HFFc6 (cell line): ENCODE results near the gene ZNF148. TPM values are rescaled to one million over a fixed set of nuclear protein-coding genes. Genes with fewer than 3 reads are reported as not detected.

ENCODE experiments used
- DNase-seq: peaks from one replicate; pipeline ENCODE4 v3.0.0-alpha.2; 2018
- H3K27ac Mint-ChIP-seq: 2 replicates; pipeline ENCODE4 v1.8.0; 2020; ENCODE audit warnings: mild to moderate bottlenecking, mixed read lengths
- H3K27me3 Mint-ChIP-seq: 2 replicates; pipeline ENCODE4 v1.8.0; 2021; ENCODE audit warnings: mild to moderate bottlenecking, moderate library complexity, mixed read lengths; ENCODE audit not compliant: insufficient read depth
- H3K36me3 Mint-ChIP-seq: 2 replicates; pipeline ENCODE4 v1.8.0; 2021; ENCODE audit warnings: low read depth, mixed read lengths
- H3K4me1 Mint-ChIP-seq: 2 replicates; pipeline ENCODE4 v1.8.0; 2020; ENCODE audit warnings: low read depth, mixed read lengths
- H3K4me3 Mint-ChIP-seq: 2 replicates; pipeline ENCODE4 v1.8.0; 2020; ENCODE audit warnings: mild to moderate bottlenecking, moderate library complexity, mixed read lengths
- H3K9me3 Mint-ChIP-seq: 2 replicates; pipeline ENCODE4 v1.8.0; 2020; ENCODE audit warnings: mild to moderate bottlenecking, mixed read lengths
- CTCF ChIP-seq: fragments of 200-600 bp; sonication (generic); IDR thresholded peaks from 2 replicates; pipeline ENCODE4 v1.5.0; 2021; ENCODE audit warnings: antibody characterized with exemption, mild to moderate bottlenecking
- total RNA-seq, 6 experiments: library from RNA; stranded (reverse); fragmentation: NEBNext Ultra II Directional; extraction: Animal tissue kit (Norgen Biotek cat#: 25700); gene quantifications; 2 replicates in 1 of 6; 3 replicates in 5 of 6; pipeline ENCODE4 v1.2.3, GENCODE V29; 2021

Gene ZNF148
- total RNA-seq, 6 experiments from 2014 or later, result 41.4 to 51.4 (median 47.5) TPM

- H3K4me1 Mint-ChIP-seq, result peaks cover 64% of the 10 kb centered on the region
- TF ChIP-seq CTCF, result no peak
- no peak for DNase-seq
- no peak overlapping the region for H3K27ac Mint-ChIP-seq
- peaks cover 15% of the 10 kb centered on the region for H3K36me3 Mint-ChIP-seq
- no peaks in the 10 kb centered on the region for H3K27me3 Mint-ChIP-seq
- H3K9me3 Mint-ChIP-seq, result no peaks in the 10 kb centered on the region
- no peak overlapping the region for H3K4me3 Mint-ChIP-seq
These were observed 87.9 kb downstream of the ZNF148 start for GRCh38 chr3:125287248-125287647.

- TF ChIP-seq CTCF, result no peak
- Mint-ChIP-seq H3K9me3 (no peaks in the 10 kb centered on the region), H3K36me3 (peaks cover 17% of the 10 kb centered on the region), H3K27ac (no peak overlapping the region), H3K27me3 (no peaks in the 10 kb centered on the region), H3K4me3 (no peak overlapping the region), H3K4me1 (peaks cover 65% of the 10 kb centered on the region)
- no peak for DNase-seq
These were observed 93.7 kb downstream of the ZNF148 start for GRCh38 chr3:125281381-125281780.

GRCh38 chr3:125280668-125281361 is 94.3 kb downstream of the ZNF148 start:
- H3K4me3 Mint-ChIP-seq, result no peak overlapping the region; the same call in 1 of the 2 replicates
- peaks cover 65% of the 10 kb centered on the region for H3K4me1 Mint-ChIP-seq
- H3K36me3 Mint-ChIP-seq, result peaks cover 18% of the 10 kb centered on the region

GRCh38 chr3:125278155-125278554 is 97.0 kb downstream of the ZNF148 start:
- Mint-ChIP-seq H3K27me3 (no peaks in the 10 kb centered on the region), H3K27ac (peak overlapping the region; percentile 2; the same call in 1 of the 2 replicates), H3K36me3 (peaks cover 24% of the 10 kb centered on the region), H3K4me3 (no peak overlapping the region), H3K9me3 (no peaks in the 10 kb centered on the region), H3K4me1 (peaks cover 43% of the 10 kb centered on the region)
- no peak for TF ChIP-seq CTCF
- no peak for DNase-seq

More at GRCh38 chr3:125280668-125281361, 94.3 kb downstream of the ZNF148 start:
- Mint-ChIP-seq H3K27ac (no peak overlapping the region; the same call in 1 of the 2 replicates), H3K9me3 (no peaks in the 10 kb centered on the region), H3K27me3 (no peaks in the 10 kb centered on the region)
- no peak for TF ChIP-seq CTCF
- DNase-seq, result peak; percentile 41

GRCh38 chr3:125271127-125271526 is 104.0 kb downstream of the ZNF148 start:
- H3K9me3 Mint-ChIP-seq, result no peaks in the 10 kb centered on the region
- peaks cover 38% of the 10 kb centered on the region for H3K36me3 Mint-ChIP-seq
- DNase-seq, result no peak
- TF ChIP-seq CTCF, result no peak
- H3K4me1 Mint-ChIP-seq, result peaks cover 9% of the 10 kb centered on the region
- no peak overlapping the region for H3K4me3 Mint-ChIP-seq
- peaks cover 2% of the 10 kb centered on the region; the same call in 1 of the 2 replicates for H3K27me3 Mint-ChIP-seq
- no peak overlapping the region for H3K27ac Mint-ChIP-seq
